K562 (cell line): ENCODE measurements around the gene CYB5RL. TPM values are rescaled to one million over a fixed set of nuclear protein-coding genes. Genes with fewer than 3 reads are reported as not detected.

Source experiments
- ATAC-seq: fragments of 200-7000 bp; cut with Tn5 transposase; 3 replicates; pipeline ENCODE4 v1.9.1; 2020; ENCODE audit warnings: moderate library complexity
- BruUV-seq: library from RNA; stranded (reverse); fragments of 400-500 nt; replicated peaks from 2 replicates; lab custom pipeline; 2021; lab: Mats Ljungman, UMichigan
- CTCF ChIA-PET: fragments of 300-600 bp; formaldehyde crosslinking; extraction: SDS; loops from one replicate; lab custom pipeline; 2021; ENCODE audit warnings: low intra/inter-chr PET ratio; lab: Yijun Ruan, JAX
- POLR2A ChIA-PET: fragments of 300-600, 350-650 bp; sonication (Branson Sonifier 250); formaldehyde crosslinking; extraction: SDS; loops from one replicate; lab custom pipeline; 2021; ENCODE audit warnings: antibody characterized with exemption, inconsistent platforms; lab: Yijun Ruan, JAX
- DNase-seq, 4 experiments: peaks; one replicate each; pipeline versions ENCODE4 v3.0.0 to v3.0.0-alpha.2; 2011 to 2018; ENCODE audit warnings: low spot score in 3 of 4, mixed read lengths in 3 of 4; ENCODE audit errors: extremely low read depth in 1 of 4
- FAIRE-seq: peaks from 2 replicates; lab custom pipeline; 2011; peaks lifted over from hg19 to GRCh38; lab: Jason Lieb, UNC
- H2AFZ ChIP-seq: 2 replicates; pipeline ENCODE4 v1.6.0; 2011; ENCODE audit warnings: low read depth, low read length, control low read depth, inconsistent platforms
- H3K27ac ChIP-seq: fragments of 200-600 bp; 3 replicates; pipeline ENCODE4 v1.8.0; 2011; ENCODE audit warnings: low read depth, mild to moderate bottlenecking, control low read depth, inconsistent platforms, low read length, moderate library complexity, mixed read lengths; ENCODE audit errors: extremely low read depth
- H3K27me3 ChIP-seq, 2 experiments: fragments of 300-600 bp in 1 of 2; 2 replicates in 1 of 2; 3 replicates in 1 of 2; pipeline versions ENCODE4 v1.6.0 to v1.8.0; 2011; ENCODE audit warnings: inconsistent platforms in 2 of 2, low read length in 2 of 2, mild to moderate bottlenecking in 1 of 2, mixed read lengths in 1 of 2, moderate library complexity in 1 of 2; ENCODE audit not compliant: control insufficient read depth in 2 of 2, insufficient read depth in 2 of 2
- H3K36me3 ChIP-seq: fragments of 300-600 bp; 3 replicates; pipeline ENCODE4 v1.8.0; 2011; ENCODE audit warnings: mild to moderate bottlenecking, low read length, inconsistent platforms; ENCODE audit not compliant: control insufficient read depth, insufficient read depth
- H3K4me1 ChIP-seq, 2 experiments: fragments of 200-600 bp in 1 of 2; replicated peaks in 1 of 2; 2 replicates in 1 of 2; 3 replicates in 1 of 2; pipeline versions ENCODE4 v1.5.1 to v1.8.0; 2011; ENCODE audit warnings: inconsistent platforms in 2 of 2, low read length in 2 of 2, mild to moderate bottlenecking in 1 of 2, mixed read lengths in 1 of 2, moderate library complexity in 1 of 2; ENCODE audit not compliant: control insufficient read depth in 2 of 2, insufficient read depth in 2 of 2
- H3K4me2 ChIP-seq: 2 replicates; pipeline ENCODE4 v1.6.1; 2011; ENCODE audit warnings: low read length, control low read depth, inconsistent platforms, mixed read lengths; ENCODE audit not compliant: insufficient read depth
- H3K4me3 ChIP-seq: fragments of 200-600 bp; sonication (generic), shearing (Covaris generic); 2 replicates; pipeline ENCODE4 v1.5.1; 2016; ENCODE audit warnings: control low read depth, inconsistent platforms
- H3K79me2 ChIP-seq: fragments of 200-600 bp; 3 replicates; pipeline ENCODE4 v1.8.0; 2011; ENCODE audit warnings: low read length, inconsistent platforms; ENCODE audit not compliant: control insufficient read depth, insufficient read depth
- H3K9ac ChIP-seq, 2 experiments: 2 replicates each; pipeline versions ENCODE4 v1.6.0 to v1.6.1; 2011; ENCODE audit warnings: low read depth in 2 of 2, low read length in 2 of 2, control low read depth in 1 of 2, inconsistent platforms in 1 of 2, mild to moderate bottlenecking in 1 of 2, mixed read lengths in 1 of 2; ENCODE audit not compliant: insufficient read depth in 1 of 2
- H3K9me1 ChIP-seq: one replicate; pipeline ENCODE4 v1.6.0; 2011; ENCODE audit warnings: inconsistent platforms, mild to moderate bottlenecking, low read length, moderate library complexity; ENCODE audit not compliant: control insufficient read depth, insufficient read depth
- H3K9me3 ChIP-seq: replicated peaks from 2 replicates; pipeline ENCODE4 v1.5.1; 2011; ENCODE audit warnings: low read depth, low read length, inconsistent platforms; ENCODE audit not compliant: control insufficient read depth, insufficient read depth
- H4K20me1 ChIP-seq: replicated peaks from 2 replicates; pipeline ENCODE4 v1.6.1; 2011; ENCODE audit warnings: low read length, inconsistent platforms, mixed read lengths; ENCODE audit not compliant: control insufficient read depth, insufficient read depth
- ARID3A ChIP-seq: IDR thresholded peaks from 2 replicates; pipeline ENCODE4 v1.6.1; 2012; ENCODE audit warnings: low read depth, low read length, improper control_type of control experiment, borderline replicate concordance
- BHLHE40 ChIP-seq: IDR thresholded peaks from 2 replicates; pipeline ENCODE4 v1.6.1; 2011; ENCODE audit warnings: low read length, improper control_type of control experiment
- E2F5 ChIP-seq: sonication (generic); formaldehyde crosslinking; IDR thresholded peaks from 2 replicates; pipeline ENCODE4 v1.8.0; 2022; ENCODE audit warnings: mild to moderate bottlenecking, missing genetic modification reagents
- FOXP1 ChIP-seq: sonication (generic); formaldehyde crosslinking; IDR thresholded peaks from 2 replicates; pipeline ENCODE4 v1.8.0; 2022; ENCODE audit warnings: mild to moderate bottlenecking, missing genetic modification reagents
- MXI1 ChIP-seq: IDR thresholded peaks from 2 replicates; pipeline ENCODE4 v1.6.1; 2011; ENCODE audit warnings: low read depth, mild to moderate bottlenecking, improper control_type of control experiment, low read length
- NR0B1 ChIP-seq: fragments of 450-650 bp; IDR thresholded peaks from one replicate; pipeline ENCODE4 v1.6.1; 2018; ENCODE audit warnings: mild to moderate bottlenecking, moderate library complexity; ENCODE audit not compliant: partially characterized antibody
- RHOXF2B ChIP-seq: fragments of 250-450 bp; sonication (Bioruptor Pico); conservative IDR thresholded peaks from 2 replicates; pipeline ENCODE4 v1.5.1; 2021
- ZMIZ1 ChIP-seq, 2 experiments: fragments of 150-350 bp in 1 of 2; IDR thresholded peaks; 2 replicates each; pipeline ENCODE4 v1.6.1; 2012 to 2016; ENCODE audit warnings: low read depth in 2 of 2, low read length in 2 of 2, mild to moderate bottlenecking in 1 of 2, moderate library complexity in 1 of 2
- ZNF280A ChIP-seq: fragments of 450-650 bp; IDR thresholded peaks from 2 replicates; pipeline ENCODE4 v1.6.1; 2018; ENCODE audit warnings: mild to moderate bottlenecking, low read depth; ENCODE audit not compliant: partially characterized antibody
- ZNF445 ChIP-seq: fragments of 250-450 bp; sonication (Bioruptor Pico); IDR thresholded peaks from 2 replicates; pipeline ENCODE4 v1.4.0; 2020; ENCODE audit warnings: low read depth, mild to moderate bottlenecking, moderate library complexity
- WGBS: fragments of 100-300 bp; shearing (Covaris generic); methylation state at CpG from one replicate; pipeline ENCODE4 v1.1.6; 2016; ENCODE audit warnings: low coverage, mixed read lengths; ENCODE audit not compliant: insufficient coverage; ENCODE audit errors: missing lambda C conversion rate; 5-methylcytosine and 5-hydroxymethylcytosine counted together
- in situ Hi-C: fragments of 300-500 bp; cut with MboI; formaldehyde crosslinking; loops from 4 replicates; pipeline ENCODE4 v1.15.0; 2018; ENCODE audit warnings: inconsistent platforms, mixed read lengths
- intact Hi-C: fragments of 100-400 bp; cut with micrococcal nuclease; formaldehyde crosslinking; loops from 2 replicates; pipeline ENCODE4 v1.14.2; 2022
- polyA plus RNA-seq, 8 experiments: library from polyadenylated mRNA; depleted of rRNA in 4 of 8; stranded (reverse) in 5 of 8; unstranded in 3 of 8; fragments of >200 nt; fragmentation: Nextera tagmentation in 2 of 8; fragmentation: Illumina TruSeq in 1 of 8; extraction: Ambion mirVana in 2 of 8; extraction: Trizol in 1 of 8; gene quantifications; 2 replicates each; pipeline versions ENCODE4 v1.2.1 to v1.2.3, GENCODE V29; 2011 to 2014; ENCODE audit warnings: inconsistent platforms in 1 of 8, missing spikeins in 1 of 8
- total RNA-seq, 7 experiments: library from RNA; depleted of rRNA in 6 of 7; stranded (reverse); fragments of >200 nt in 6 of 7; fragmentation: Illumina TruSeq in 2 of 7; extraction: Trizol in 2 of 7; gene quantifications; 2 replicates each; pipeline versions ENCODE4 v1.2.1 to v1.2.3, GENCODE V29; 2011 to 2021; ENCODE audit warnings: low replicate concordance in 1 of 7

CYB5RL gene
- total and polyA plus RNA-seq, 9 of the 15 experiments (the other 6 are each of a cell fraction or from before 2014, with no cell fraction given): 7.9 to 18.0 (median 11.2) TPM

- in situ Hi-C loops: no loop called here
- POLR2A ChIA-PET: interaction anchor here (0.5 to 0.6 kb wide), 2 partner anchors 9 to 193 kb away, joined by 3 read pairs; no protein-coding TSS in a partner anchor
- TF ChIP-seq BHLHE40: no peak
- no peak for TF ChIP-seq MXI1
- no peak for TF ChIP-seq ZMIZ1 (IDR thresholded peaks at IDR 0.05; ENCODE audit: low read depth in 2 of 2, low read length in 2 of 2)
- no peak for TF ChIP-seq ZNF445
- TF ChIP-seq ARID3A: no peak
- TF ChIP-seq FOXP1 (CRISPR knock-in tag): no peak
- TF ChIP-seq E2F5 (CRISPR knock-in tag): no peak
- no peak for TF ChIP-seq NR0B1
- TF ChIP-seq ZNF280A: no peak
- TF ChIP-seq RHOXF2B: no peak
Observed at GRCh38 chr1:54159733-54160316, 40.0 kb downstream of the CYB5RL start.

More at GRCh38 chr1:54159733-54160316, 40.0 kb downstream of the CYB5RL start:
- BruUV-seq: no TSS peak
- no peak for FAIRE-seq
- H2AFZ ChIP-seq: no peak overlapping the region
- peak overlapping the region in 1 of 2 experiments; percentile 72; a peak in 2 of 4 replicates for H3K9ac ChIP-seq
- peaks cover 0 to 3% of the 10 kb centered on the region in 2 experiments; a peak in 1 of 5 replicates for H3K27me3 ChIP-seq
- H3K36me3 ChIP-seq: no peaks in the 10 kb centered on the region
- no peak for ATAC-seq
- no peaks in the 10 kb centered on the region for H3K79me2 ChIP-seq
- H3K9me1 ChIP-seq: no peaks in the 10 kb centered on the region
- intact Hi-C loops: no loop called here
- H3K4me1 ChIP-seq: peaks cover 13 to 18% of the 10 kb centered on the region in 2 experiments; a peak in 3 of 5 replicates
- no peaks in the 10 kb centered on the region for H4K20me1 ChIP-seq
- no peak overlapping the region for H3K4me3 ChIP-seq
- no peak overlapping the region for H3K27ac ChIP-seq
- no peaks in the 10 kb centered on the region for H3K9me3 ChIP-seq
- H3K4me2 ChIP-seq: no peak overlapping the region
- no peak for DNase-seq
- CTCF ChIA-PET: no interaction called here
- 5% methylated on average over 4 of the region's 4 CpGs for WGBS
